Activated gamma-delta T cell treated with anti-CD3 and anti-CD28 coated beads, Interleukin-2, amount 50 U/mL, for 16 hours (primary cell): ENCODE measurements around the gene EPHA6.
"Not testable (repeated sequence)": the region's sequence is repeated elsewhere in the genome, so short reads cannot be mapped to it uniquely, and the experiment has no call there.

ENCODE experiments used
- DNase-seq: peaks from one replicate; pipeline ENCODE4 v3.0.0-alpha.2; 2020; ENCODE audit warnings: low read depth

Gene EPHA6

DNA sequence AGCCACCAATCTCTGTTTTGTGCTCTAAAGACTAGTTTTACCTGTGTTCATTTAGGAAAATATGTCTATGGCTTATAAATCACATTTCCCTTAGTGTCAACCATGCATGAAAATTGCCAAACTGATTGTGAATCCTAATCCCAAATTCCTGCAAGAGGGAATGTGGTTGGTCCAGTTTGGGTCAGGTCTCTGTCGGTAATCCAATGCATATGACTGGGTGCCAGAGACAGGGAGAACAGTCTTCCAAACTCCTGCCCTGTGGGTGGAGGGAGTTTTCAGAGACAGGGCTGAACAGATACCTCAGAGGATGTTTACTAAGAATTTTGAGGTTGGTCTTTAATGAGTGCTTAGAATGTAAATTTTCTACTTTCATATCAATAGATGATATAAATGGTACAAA, 649.6 kb downstream of the EPHA6 start:
- DNase-seq, result no peak

DNA sequence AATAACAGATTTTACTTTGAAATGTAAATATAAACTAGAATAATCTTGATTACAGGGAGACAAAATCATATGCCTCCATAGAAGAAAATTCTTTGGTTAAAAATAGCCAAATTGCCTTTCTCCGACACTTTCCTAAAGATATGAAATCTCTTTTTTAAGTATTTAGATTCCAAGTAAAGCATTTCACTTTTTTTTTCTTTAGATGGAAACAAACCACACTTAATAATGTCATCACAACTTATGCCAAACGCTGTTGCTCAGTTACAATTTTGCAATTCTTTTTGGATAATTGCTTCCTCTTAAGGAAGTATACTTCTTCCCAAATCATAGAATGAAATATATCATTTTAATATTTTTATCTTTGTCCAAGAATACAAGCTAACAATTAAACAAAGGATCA, 656.1 kb downstream of the EPHA6 start:
- DNase-seq, result no peak

GRCh38 chr3:97479740-97480139, 665.3 kb downstream of the EPHA6 start:
- no peak for DNase-seq

DNA sequence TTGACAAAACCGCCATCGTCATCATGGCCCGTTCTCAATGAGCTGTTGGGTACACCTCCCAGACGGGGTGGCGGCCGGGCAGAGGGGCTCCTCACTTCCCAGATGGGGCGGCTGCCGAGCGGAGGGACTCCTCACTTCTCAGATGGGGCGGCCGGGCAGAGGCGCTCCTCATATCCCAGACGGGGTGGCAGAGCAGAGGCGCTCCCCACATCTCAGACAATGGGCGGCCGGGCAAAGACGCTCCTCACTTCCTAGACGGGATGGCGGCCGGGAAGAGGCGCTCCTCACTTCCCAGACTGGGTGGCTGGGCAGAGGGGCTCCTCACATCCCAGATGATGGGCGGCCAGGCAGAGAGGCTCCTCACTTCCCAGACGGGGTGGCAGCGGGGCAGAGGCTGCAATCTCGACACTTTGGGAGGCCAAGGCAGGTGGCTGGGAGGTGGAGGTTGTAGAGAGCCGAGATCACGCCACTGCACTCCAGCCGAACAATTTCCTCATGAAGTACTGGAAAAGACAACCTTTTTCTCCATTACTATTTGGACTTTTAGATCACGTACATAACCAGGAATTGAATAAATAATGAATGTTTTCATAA, 666.4 kb downstream of the EPHA6 start:
- not testable (repeated sequence) for DNase-seq

DNA sequence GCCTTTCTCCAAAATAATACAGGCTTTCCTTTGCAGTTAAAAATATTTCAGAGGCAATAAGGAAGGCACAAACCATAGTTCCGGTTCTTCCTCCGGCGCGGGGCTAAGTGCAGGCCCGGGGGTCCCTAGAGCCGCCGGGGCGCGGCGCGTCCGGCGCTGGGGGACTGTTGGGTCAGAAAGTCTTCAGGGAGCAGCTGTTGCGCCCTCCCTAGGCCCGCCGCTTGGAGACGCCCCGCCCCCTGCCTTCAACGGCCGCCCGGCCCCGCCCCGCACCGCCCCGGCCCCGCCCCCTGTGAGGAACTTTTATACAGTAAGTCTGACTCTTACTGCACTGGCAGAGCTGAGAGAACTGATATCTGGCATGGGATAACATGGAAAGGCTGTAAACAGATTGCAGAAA, 667.0 kb downstream of the EPHA6 start:
- DNase-seq, result no peak

DNA sequence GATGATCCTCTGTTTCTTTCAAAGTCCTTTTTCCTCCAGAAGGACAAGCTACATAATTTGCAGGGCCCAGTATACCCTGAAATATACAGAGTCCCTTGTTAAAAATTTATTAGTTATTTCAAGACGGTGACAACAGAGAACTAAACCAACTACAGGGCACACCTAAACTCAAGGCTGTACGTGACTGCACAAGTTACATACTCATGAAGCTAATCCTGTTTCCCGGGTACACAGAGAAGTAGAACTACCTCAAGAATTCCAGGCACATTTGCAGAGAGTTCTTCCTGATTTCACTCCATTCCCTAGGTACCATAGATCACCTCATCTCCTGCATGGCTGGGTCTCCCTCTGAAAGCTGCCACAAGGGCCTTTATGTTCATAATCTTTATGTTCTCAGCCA, 670.8 kb downstream of the EPHA6 start:
- DNase-seq, result no peak

DNA sequence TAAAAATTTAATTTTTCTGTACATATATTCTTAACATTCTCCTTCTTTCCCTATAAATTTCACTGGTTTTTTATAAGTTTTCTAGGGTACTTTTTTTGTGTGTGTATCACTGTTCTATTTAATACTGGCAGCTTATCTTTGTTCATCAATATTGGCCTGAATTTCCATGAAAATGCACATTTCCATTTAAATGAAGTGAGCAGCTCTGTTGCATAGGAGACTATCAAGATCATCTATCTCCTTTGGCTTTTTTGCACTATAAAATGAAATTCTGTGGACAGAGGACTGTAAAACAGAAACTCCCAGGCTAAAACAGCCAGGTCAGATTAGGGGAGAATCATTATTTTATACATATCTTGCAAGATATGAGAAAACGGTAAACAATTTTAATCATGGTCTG, 673.2 kb downstream of the EPHA6 start:
- no peak for DNase-seq

DNA sequence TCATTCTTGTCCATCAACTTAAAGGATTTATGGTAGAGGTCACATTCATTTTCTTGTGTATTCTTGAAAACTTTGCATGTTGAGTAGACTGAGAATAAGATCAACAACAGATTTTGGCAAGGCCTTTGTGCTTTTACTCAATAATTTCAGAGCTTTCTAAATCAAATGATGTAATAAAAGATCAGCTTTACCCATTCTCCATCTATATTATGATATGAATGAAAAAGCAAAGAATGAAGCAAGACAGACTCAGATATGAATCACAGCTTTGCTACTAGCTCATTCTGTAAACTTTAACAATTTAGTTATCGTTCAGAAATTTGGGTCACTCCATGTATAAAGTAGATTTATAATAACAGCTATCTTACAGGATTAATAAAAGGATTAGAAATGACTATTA, 674.3 kb downstream of the EPHA6 start:
- no peak for DNase-seq

GRCh38 chr3:97495896-97496295, 681.5 kb downstream of the EPHA6 start:
- no peak for DNase-seq

GRCh38 chr3:97497138-97497537, 682.7 kb downstream of the EPHA6 start:
- DNase-seq, result no peak

- DNase-seq, result no peak
These were observed 690.1 kb downstream of the EPHA6 start for GRCh38 chr3:97504463-97504862.

DNA sequence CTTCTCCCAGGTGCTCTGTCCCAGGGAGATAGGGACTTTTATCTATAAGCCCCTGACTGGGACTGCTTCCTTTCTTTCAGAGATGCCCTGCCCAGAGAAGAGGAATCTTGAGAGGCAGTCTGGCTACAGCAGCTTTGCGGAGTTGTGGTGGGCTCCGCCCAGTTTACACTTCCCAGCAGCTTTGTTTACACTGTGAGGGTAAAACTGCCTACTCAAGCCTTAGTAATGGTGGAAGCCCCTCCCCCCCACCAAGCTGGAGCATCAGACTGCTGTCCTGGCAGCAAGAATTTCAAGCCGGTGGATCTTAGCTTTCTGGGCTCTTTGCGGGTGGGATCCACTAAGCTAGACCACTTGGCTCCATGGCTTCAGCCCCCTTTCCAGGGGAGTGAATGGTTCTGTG, 696.4 kb downstream of the EPHA6 start:
- no peak for DNase-seq

- no peak for DNase-seq
These were observed 700.7 kb downstream of the EPHA6 start for GRCh38 chr3:97515076-97515475.

DNA sequence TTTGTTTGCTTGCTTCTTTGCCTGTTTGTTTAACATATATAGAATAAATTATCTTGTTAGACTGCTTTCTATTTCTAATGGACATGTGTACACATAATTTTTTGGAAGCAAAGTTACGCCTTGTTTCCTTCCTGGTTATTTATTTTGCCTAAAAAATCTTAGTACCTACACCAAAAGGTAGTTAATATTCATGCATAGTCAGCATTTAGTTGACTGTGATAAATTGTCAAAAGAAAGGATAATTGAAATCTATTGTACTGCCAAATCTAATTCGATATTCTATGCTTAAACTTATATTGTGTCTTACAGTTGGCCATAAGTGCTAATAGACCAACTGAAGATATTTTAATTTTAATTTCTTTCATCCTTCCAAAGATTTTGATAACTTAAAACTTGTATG, 716.3 kb downstream of the EPHA6 start:
- no peak for DNase-seq

DNA sequence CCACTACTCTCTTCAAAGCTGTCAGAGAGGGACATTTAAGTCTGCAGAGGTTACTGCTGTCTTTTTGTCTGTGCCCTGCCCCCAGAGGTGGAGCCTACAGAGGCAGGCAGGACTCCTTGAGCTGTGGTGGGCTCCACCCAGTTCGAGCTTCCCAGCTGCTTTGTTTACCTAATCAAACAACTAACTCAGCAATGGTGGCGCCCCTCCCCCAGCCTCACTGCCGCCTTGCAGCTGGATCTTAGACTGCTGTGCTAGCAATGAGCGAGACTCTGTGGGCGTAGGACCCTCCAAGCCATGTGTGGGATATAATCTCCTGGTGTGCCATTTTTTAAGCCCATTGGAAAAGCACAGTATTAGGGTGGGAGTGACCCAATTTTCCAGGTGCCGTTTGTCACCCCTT, 733.2 kb downstream of the EPHA6 start:
- DNase-seq, result not testable (repeated sequence)

GRCh38 chr3:97550408-97550807, 736.0 kb downstream of the EPHA6 start:
- no peak for DNase-seq

GRCh38 chr3:97552186-97552585, 737.8 kb downstream of the EPHA6 start:
- DNase-seq, result no peak

GRCh38 chr3:97575742-97576141, 761.3 kb downstream of the EPHA6 start:
- DNase-seq, result no peak

GRCh38 chr3:97576221-97576620, 761.8 kb downstream of the EPHA6 start:
- no peak for DNase-seq

GRCh38 chr3:97579365-97579764, 765.0 kb downstream of the EPHA6 start:
- DNase-seq, result no peak

GRCh38 chr3:97610626-97611025, 796.2 kb downstream of the EPHA6 start:
- no peak for DNase-seq

- no peak for DNase-seq
These were observed 798.2 kb downstream of the EPHA6 start for GRCh38 chr3:97612632-97613031.

GRCh38 chr3:97613139-97613538, 798.7 kb downstream of the EPHA6 start:
- DNase-seq, result no peak

GRCh38 chr3:97620514-97620913, 806.1 kb downstream of the EPHA6 start:
- not testable (repeated sequence) for DNase-seq

DNA sequence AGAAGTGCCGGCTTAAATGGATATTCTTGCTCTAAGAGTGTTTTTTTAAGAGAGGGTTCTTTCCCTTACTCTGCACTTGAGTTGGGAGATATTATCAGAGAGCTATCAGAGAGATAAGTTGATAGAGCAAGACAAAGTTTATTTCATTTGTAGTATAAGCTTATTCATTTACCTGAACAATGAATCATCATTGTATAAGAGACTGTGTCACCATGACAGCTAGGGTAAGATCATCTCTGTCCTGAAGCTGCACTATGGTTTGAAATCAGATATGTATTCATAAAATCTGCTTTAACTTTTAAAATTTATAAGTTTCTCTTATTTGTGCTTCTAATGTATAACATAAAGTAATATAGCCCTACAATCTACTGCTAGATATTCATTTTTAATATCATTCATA, 822.1 kb downstream of the EPHA6 start:
- no peak for DNase-seq
